ENCODE measurements around the gene LYZL1. TPM values are rescaled to one million over a fixed set of nuclear protein-coding genes. Genes with fewer than 3 reads are reported as not detected.
A peak's percentile ranks its signal among the peaks of the same experiment; 100 is the strongest.
"Not testable (repeated sequence)": the region's sequence is repeated elsewhere in the genome, so short reads cannot be mapped to it uniquely, and the experiment has no call there.

Gene LYZL1
- total RNA-seq, 1 donor from 2014 or later, result not detected

GRCh38 chr10:29314726-29315125, 25.9 kb downstream of the LYZL1 start:
- H3K36me3 Mint-ChIP-seq (ENCODE audit: insufficient read depth), result no peaks in the 10 kb centered on the region
- TF ChIP-seq, protein P1, sequence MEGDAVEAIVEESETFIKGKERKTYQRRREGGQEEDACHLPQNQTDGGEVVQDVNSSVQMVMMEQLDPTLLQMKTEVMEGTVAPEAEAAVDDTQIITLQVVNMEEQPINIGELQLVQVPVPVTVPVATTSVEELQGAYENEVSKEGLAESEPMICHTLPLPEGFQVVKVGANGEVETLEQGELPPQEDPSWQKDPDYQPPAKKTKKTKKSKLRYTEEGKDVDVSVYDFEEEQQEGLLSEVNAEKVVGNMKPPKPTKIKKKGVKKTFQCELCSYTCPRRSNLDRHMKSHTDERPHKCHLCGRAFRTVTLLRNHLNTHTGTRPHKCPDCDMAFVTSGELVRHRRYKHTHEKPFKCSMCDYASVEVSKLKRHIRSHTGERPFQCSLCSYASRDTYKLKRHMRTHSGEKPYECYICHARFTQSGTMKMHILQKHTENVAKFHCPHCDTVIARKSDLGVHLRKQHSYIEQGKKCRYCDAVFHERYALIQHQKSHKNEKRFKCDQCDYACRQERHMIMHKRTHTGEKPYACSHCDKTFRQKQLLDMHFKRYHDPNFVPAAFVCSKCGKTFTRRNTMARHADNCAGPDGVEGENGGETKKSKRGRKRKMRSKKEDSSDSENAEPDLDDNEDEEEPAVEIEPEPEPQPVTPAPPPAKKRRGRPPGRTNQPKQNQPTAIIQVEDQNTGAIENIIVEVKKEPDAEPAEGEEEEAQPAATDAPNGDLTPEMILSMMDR (IDR thresholded peaks at IDR 0.05; ENCODE audit: unreplicated experiment), result no peak
- peaks cover 25% of the 10 kb centered on the region for H3K4me1 Mint-ChIP-seq (ENCODE audit: low read depth)
- H3K4me3 Mint-ChIP-seq (ENCODE audit: low read depth), result no peak overlapping the region
- no peaks in the 10 kb centered on the region for H3K27me3 Mint-ChIP-seq
- H3K9me3 Mint-ChIP-seq (ENCODE audit: low read depth), result no peaks in the 10 kb centered on the region
- H3K27ac Mint-ChIP-seq, result no peak overlapping the region
- DNase-seq (ENCODE audit: low spot score, unreplicated experiment), result no peak

DNA sequence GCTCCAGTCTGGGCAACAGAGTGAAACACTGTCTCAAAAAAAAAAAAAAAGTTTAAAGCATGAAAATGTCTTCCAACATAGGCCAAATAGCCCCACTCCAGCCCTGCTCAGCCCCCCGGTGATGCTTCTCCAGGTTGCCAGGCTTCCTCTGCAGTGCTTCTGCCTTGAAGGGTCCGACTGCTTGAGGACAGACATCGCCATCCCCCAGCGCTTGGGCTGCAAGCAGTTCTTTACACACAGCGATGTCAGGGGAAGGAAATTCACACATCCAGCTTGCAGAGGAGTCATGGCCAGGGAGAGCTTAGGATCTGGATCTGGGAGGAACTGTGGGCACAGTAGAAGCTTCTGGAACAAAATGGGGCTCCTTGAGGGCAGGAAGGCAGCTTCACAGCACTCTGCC, 26.9 kb downstream of the LYZL1 start:
- Mint-ChIP-seq H3K4me3 (ENCODE audit: low read depth) (no peak overlapping the region), H3K4me1 (ENCODE audit: low read depth) (peaks cover 21% of the 10 kb centered on the region), H3K36me3 (ENCODE audit: insufficient read depth) (no peaks in the 10 kb centered on the region), H3K9me3 (ENCODE audit: low read depth) (no peaks in the 10 kb centered on the region), H3K27me3 (no peaks in the 10 kb centered on the region), H3K27ac (no peak overlapping the region)
- TF ChIP-seq, protein P1 (IDR thresholded peaks at IDR 0.05; ENCODE audit: unreplicated experiment), result no peak
- DNase-seq (ENCODE audit: low spot score, unreplicated experiment), result no peak

- Mint-ChIP-seq H3K27me3 (no peaks in the 10 kb centered on the region), H3K4me3 (ENCODE audit: low read depth) (no peak overlapping the region), H3K4me1 (ENCODE audit: low read depth) (peaks cover 21% of the 10 kb centered on the region), H3K36me3 (ENCODE audit: insufficient read depth) (no peaks in the 10 kb centered on the region), H3K9me3 (ENCODE audit: low read depth) (no peaks in the 10 kb centered on the region), H3K27ac (no peak overlapping the region)
- DNase-seq (ENCODE audit: low spot score, unreplicated experiment), result no peak
- TF ChIP-seq, protein P1 (IDR thresholded peaks at IDR 0.05; ENCODE audit: unreplicated experiment), result no peak
Observed at GRCh38 chr10:29316308-29317026, 27.6 kb downstream of the LYZL1 start.

DNA sequence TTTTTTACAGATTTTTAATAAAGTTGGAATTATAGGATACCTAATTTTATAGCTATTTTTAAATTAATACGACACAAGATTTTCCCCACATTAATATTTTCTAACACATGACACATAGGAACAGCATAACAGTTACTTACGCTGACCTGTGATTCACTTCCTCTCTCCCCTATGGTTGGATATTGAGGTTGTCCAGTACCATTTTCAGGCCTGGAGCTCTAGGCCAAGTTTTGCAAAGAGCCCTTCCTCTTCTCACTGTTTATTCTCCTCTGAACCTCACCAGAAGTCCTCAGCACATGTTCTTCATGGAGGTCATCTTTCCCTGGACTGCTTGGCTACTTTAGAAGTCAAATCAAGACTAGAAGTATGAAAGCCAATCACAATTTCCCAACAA, 28.2 kb downstream of the LYZL1 start:
- Mint-ChIP-seq H3K9me3 (ENCODE audit: low read depth) (no peaks in the 10 kb centered on the region), H3K4me1 (ENCODE audit: low read depth) (peaks cover 21% of the 10 kb centered on the region), H3K4me3 (ENCODE audit: low read depth) (no peak overlapping the region), H3K27ac (no peak overlapping the region), H3K27me3 (no peaks in the 10 kb centered on the region), H3K36me3 (ENCODE audit: insufficient read depth) (no peaks in the 10 kb centered on the region)
- no peak for DNase-seq (ENCODE audit: low spot score, unreplicated experiment)
- TF ChIP-seq, protein P1 (IDR thresholded peaks at IDR 0.05; ENCODE audit: unreplicated experiment), result no peak

GRCh38 chr10:29317423-29318021, 28.7 kb downstream of the LYZL1 start:
- Mint-ChIP-seq H3K27me3 (no peaks in the 10 kb centered on the region), H3K9me3 (ENCODE audit: low read depth) (no peaks in the 10 kb centered on the region), H3K27ac (peak overlapping the region; percentile 6), H3K4me3 (ENCODE audit: low read depth) (no peak overlapping the region), H3K36me3 (ENCODE audit: insufficient read depth) (no peaks in the 10 kb centered on the region), H3K4me1 (ENCODE audit: low read depth) (peaks cover 21% of the 10 kb centered on the region)
- DNase-seq (ENCODE audit: low spot score, unreplicated experiment), result no peak
- TF ChIP-seq, protein P1 (IDR thresholded peaks at IDR 0.05; ENCODE audit: unreplicated experiment), result no peak

- not testable (repeated sequence) for H3K9me3 Mint-ChIP-seq (ENCODE audit: low read depth); H3K4me3 Mint-ChIP-seq (ENCODE audit: low read depth); H3K27me3 Mint-ChIP-seq; DNase-seq (ENCODE audit: low spot score, unreplicated experiment); H3K36me3 Mint-ChIP-seq (ENCODE audit: insufficient read depth)
- peaks cover 21% of the 10 kb centered on the region for H3K4me1 Mint-ChIP-seq (ENCODE audit: low read depth)
- peak overlapping the region; percentile 6 for H3K27ac Mint-ChIP-seq
Observed at GRCh38 chr10:29318141-29319071, 29.5 kb downstream of the LYZL1 start.

Data from progenitor cell of endocrine pancreas (in vitro differentiated cells).